Measurements from ENCODE around the gene EML3.

DNA sequence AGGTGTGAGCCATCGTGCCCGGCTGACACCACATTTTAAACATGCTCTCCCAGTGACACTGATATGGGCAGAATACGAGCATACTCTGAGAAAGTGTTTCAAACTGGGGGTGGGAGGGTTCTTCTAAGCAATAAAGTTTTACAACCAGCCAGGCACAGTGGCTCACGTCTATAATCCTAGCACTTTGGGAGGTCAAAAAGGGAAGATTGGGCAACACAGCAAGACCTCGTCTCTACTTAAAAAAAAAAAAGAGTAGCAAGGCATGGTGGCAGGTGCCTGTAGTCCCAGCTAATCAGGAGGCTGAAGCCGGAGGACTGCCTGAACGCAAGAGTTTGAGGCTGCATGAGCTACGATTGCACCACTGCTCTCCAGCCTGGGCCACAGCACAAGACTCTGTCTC lies 31.6 kb upstream of the EML3 start:
- TF ChIP-seq ZNF8 (CRISPR knock-in tag; IDR thresholded peaks at IDR 0.05) (no peak), CSDC2 (CRISPR knock-in tag; IDR thresholded peaks at IDR 0.05) (no peak), TCF4 (CRISPR knock-in tag; IDR thresholded peaks at IDR 0.05; ENCODE audit: borderline replicate concordance) (no peak), ARNTL (CRISPR knock-in tag; IDR thresholded peaks at IDR 0.05; ENCODE audit: borderline replicate concordance, low read depth) (no peak), BACH2 (CRISPR knock-in tag; IDR thresholded peaks at IDR 0.05; ENCODE audit: borderline replicate concordance) (no peak), ESRRG (CRISPR knock-in tag; IDR thresholded peaks at IDR 0.05) (no peak), ZC3H10 (CRISPR knock-in tag; IDR thresholded peaks at IDR 0.05) (no peak), TOX (CRISPR knock-in tag; IDR thresholded peaks at IDR 0.05; ENCODE audit: borderline replicate concordance) (no peak)
- TF ChIP-seq, protein P1, sequence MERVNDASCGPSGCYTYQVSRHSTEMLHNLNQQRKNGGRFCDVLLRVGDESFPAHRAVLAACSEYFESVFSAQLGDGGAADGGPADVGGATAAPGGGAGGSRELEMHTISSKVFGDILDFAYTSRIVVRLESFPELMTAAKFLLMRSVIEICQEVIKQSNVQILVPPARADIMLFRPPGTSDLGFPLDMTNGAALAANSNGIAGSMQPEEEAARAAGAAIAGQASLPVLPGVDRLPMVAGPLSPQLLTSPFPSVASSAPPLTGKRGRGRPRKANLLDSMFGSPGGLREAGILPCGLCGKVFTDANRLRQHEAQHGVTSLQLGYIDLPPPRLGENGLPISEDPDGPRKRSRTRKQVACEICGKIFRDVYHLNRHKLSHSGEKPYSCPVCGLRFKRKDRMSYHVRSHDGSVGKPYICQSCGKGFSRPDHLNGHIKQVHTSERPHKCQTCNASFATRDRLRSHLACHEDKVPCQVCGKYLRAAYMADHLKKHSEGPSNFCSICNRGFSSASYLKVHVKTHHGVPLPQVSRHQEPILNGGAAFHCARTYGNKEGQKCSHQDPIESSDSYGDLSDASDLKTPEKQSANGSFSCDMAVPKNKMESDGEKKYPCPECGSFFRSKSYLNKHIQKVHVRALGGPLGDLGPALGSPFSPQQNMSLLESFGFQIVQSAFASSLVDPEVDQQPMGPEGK (CRISPR knock-in tag; IDR thresholded peaks at IDR 0.05; ENCODE audit: borderline replicate concordance) = no peak
- TF ChIP-seq, protein P2, sequence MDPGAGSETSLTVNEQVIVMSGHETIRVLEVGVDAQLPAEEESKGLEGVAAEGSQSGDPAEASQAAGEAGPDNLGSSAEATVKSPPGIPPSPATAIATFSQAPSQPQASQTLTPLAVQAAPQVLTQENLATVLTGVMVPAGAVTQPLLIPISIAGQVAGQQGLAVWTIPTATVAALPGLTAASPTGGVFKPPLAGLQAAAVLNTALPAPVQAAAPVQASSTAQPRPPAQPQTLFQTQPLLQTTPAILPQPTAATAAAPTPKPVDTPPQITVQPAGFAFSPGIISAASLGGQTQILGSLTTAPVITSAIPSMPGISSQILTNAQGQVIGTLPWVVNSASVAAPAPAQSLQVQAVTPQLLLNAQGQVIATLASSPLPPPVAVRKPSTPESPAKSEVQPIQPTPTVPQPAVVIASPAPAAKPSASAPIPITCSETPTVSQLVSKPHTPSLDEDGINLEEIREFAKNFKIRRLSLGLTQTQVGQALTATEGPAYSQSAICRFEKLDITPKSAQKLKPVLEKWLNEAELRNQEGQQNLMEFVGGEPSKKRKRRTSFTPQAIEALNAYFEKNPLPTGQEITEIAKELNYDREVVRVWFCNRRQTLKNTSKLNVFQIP (CRISPR knock-in tag; IDR thresholded peaks at IDR 0.05; ENCODE audit: borderline replicate concordance, low read depth) = no peak
- TF ChIP-seq, protein P3, sequence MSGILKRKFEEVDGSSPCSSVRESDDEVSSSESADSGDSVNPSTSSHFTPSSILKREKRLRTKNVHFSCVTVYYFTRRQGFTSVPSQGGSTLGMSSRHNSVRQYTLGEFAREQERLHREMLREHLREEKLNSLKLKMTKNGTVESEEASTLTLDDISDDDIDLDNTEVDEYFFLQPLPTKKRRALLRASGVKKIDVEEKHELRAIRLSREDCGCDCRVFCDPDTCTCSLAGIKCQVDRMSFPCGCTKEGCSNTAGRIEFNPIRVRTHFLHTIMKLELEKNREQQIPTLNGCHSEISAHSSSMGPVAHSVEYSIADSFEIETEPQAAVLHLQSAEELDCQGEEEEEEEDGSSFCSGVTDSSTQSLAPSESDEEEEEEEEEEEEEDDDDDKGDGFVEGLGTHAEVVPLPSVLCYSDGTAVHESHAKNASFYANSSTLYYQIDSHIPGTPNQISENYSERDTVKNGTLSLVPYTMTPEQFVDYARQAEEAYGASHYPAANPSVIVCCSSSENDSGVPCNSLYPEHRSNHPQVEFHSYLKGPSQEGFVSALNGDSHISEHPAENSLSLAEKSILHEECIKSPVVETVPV (CRISPR knock-in tag; IDR thresholded peaks at IDR 0.05) = no peak

All from SK-N-SH treated with all-trans-retinoic acid at 6 μM for 48 hours (cell line).